HG03039 (cell line): Measurements from ENCODE around the gene STAT5A.
"Not testable (repeated sequence)": the region's sequence is repeated elsewhere in the genome, so short reads cannot be mapped to it uniquely, and the experiment has no call there.

Source experiments
- ATAC-seq: cut with Tn5 transposase; IDR thresholded peaks from one replicate; pipeline ENCODE4 v1.9.1; 2021; ENCODE audit warnings: mild to moderate bottlenecking, moderate library complexity; ENCODE audit not compliant: unreplicated experiment

Gene STAT5A

DNA sequence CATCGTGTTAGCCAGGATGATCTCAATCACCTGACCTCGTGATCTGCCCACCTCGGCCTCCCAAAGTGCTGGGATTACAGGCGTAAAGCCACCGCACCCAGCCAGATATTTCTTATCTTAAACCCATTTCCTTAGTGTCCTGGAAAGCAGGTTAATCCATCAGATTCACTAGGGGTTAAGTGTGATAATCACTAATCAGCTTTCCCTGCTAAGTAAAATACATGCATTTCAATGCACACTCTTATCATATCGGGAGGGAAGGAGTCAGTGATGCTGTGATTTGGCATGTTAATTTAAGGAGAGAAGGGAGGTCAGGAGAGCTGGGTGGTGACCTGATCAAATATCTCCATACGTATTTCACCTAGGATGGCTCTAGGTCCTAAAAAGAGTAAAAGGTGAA, 70.8 kb downstream of the STAT5A start:
- ATAC-seq: no peak

DNA sequence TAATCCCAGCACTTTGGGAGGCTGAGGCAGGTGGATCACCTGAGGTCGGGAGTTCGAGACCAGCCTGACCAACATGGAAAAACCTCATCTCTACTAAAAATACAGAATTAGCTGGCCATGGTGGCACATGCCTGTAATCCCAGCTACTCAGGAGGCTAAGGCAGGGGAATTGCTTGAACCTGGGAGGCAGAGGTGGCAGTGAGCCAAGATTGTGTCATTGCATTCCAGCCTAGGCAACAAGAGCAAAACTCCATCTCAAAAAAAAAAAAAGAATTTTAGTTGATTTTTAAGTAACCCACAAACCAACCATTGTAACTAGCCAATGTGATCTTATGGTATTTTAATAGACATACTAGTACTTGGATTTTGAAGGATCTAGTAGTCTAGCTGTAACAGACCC, 72.1 kb downstream of the STAT5A start:
- not testable (repeated sequence) for ATAC-seq
